K562 (cell line): ENCODE results near the gene LARP7. TPM values are rescaled to one million over a fixed set of nuclear protein-coding genes. Genes with fewer than 3 reads are reported as not detected.

Source experiments
- ATAC-seq: fragments of 200-7000 bp; cut with Tn5 transposase; 3 replicates; pipeline ENCODE4 v1.9.1; 2020; ENCODE audit warnings: moderate library complexity
- BruUV-seq: library from RNA; stranded (reverse); fragments of 400-500 nt; replicated peaks from 2 replicates; lab custom pipeline; 2021; lab: Mats Ljungman, UMichigan
- CTCF ChIA-PET: fragments of 300-600 bp; formaldehyde crosslinking; extraction: SDS; loops from one replicate; lab custom pipeline; 2021; ENCODE audit warnings: low intra/inter-chr PET ratio; lab: Yijun Ruan, JAX
- POLR2A ChIA-PET: fragments of 300-600, 350-650 bp; sonication (Branson Sonifier 250); formaldehyde crosslinking; extraction: SDS; loops from one replicate; lab custom pipeline; 2021; ENCODE audit warnings: antibody characterized with exemption, inconsistent platforms; lab: Yijun Ruan, JAX
- DNase-seq, 4 experiments: peaks; one replicate each; pipeline versions ENCODE4 v3.0.0 to v3.0.0-alpha.2; 2011 to 2018; ENCODE audit warnings: low spot score in 3 of 4, mixed read lengths in 3 of 4; ENCODE audit errors: extremely low read depth in 1 of 4
- FAIRE-seq: peaks from 2 replicates; lab custom pipeline; 2011; peaks lifted over from hg19 to GRCh38; lab: Jason Lieb, UNC
- H2AFZ ChIP-seq: 2 replicates; pipeline ENCODE4 v1.6.0; 2011; ENCODE audit warnings: low read depth, low read length, control low read depth, inconsistent platforms
- H3K27ac ChIP-seq: fragments of 200-600 bp; 3 replicates; pipeline ENCODE4 v1.8.0; 2011; ENCODE audit warnings: low read depth, mild to moderate bottlenecking, control low read depth, inconsistent platforms, low read length, moderate library complexity, mixed read lengths; ENCODE audit errors: extremely low read depth
- H3K27me3 ChIP-seq, 2 experiments: fragments of 300-600 bp in 1 of 2; 2 replicates in 1 of 2; 3 replicates in 1 of 2; pipeline versions ENCODE4 v1.6.0 to v1.8.0; 2011; ENCODE audit warnings: inconsistent platforms in 2 of 2, low read length in 2 of 2, mild to moderate bottlenecking in 1 of 2, mixed read lengths in 1 of 2, moderate library complexity in 1 of 2; ENCODE audit not compliant: control insufficient read depth in 2 of 2, insufficient read depth in 2 of 2
- H3K36me3 ChIP-seq: fragments of 300-600 bp; 3 replicates; pipeline ENCODE4 v1.8.0; 2011; ENCODE audit warnings: mild to moderate bottlenecking, low read length, inconsistent platforms; ENCODE audit not compliant: control insufficient read depth, insufficient read depth
- H3K4me1 ChIP-seq, 2 experiments: fragments of 200-600 bp in 1 of 2; replicated peaks in 1 of 2; 2 replicates in 1 of 2; 3 replicates in 1 of 2; pipeline versions ENCODE4 v1.5.1 to v1.8.0; 2011; ENCODE audit warnings: inconsistent platforms in 2 of 2, low read length in 2 of 2, mild to moderate bottlenecking in 1 of 2, mixed read lengths in 1 of 2, moderate library complexity in 1 of 2; ENCODE audit not compliant: control insufficient read depth in 2 of 2, insufficient read depth in 2 of 2
- H3K4me2 ChIP-seq: 2 replicates; pipeline ENCODE4 v1.6.1; 2011; ENCODE audit warnings: low read length, control low read depth, inconsistent platforms, mixed read lengths; ENCODE audit not compliant: insufficient read depth
- H3K4me3 ChIP-seq: fragments of 200-600 bp; sonication (generic), shearing (Covaris generic); 2 replicates; pipeline ENCODE4 v1.5.1; 2016; ENCODE audit warnings: control low read depth, inconsistent platforms
- H3K79me2 ChIP-seq: fragments of 200-600 bp; 3 replicates; pipeline ENCODE4 v1.8.0; 2011; ENCODE audit warnings: low read length, inconsistent platforms; ENCODE audit not compliant: control insufficient read depth, insufficient read depth
- H3K9ac ChIP-seq, 2 experiments: 2 replicates each; pipeline versions ENCODE4 v1.6.0 to v1.6.1; 2011; ENCODE audit warnings: low read depth in 2 of 2, low read length in 2 of 2, control low read depth in 1 of 2, inconsistent platforms in 1 of 2, mild to moderate bottlenecking in 1 of 2, mixed read lengths in 1 of 2; ENCODE audit not compliant: insufficient read depth in 1 of 2
- H3K9me1 ChIP-seq: one replicate; pipeline ENCODE4 v1.6.0; 2011; ENCODE audit warnings: inconsistent platforms, mild to moderate bottlenecking, low read length, moderate library complexity; ENCODE audit not compliant: control insufficient read depth, insufficient read depth
- H3K9me3 ChIP-seq: replicated peaks from 2 replicates; pipeline ENCODE4 v1.5.1; 2011; ENCODE audit warnings: low read depth, low read length, inconsistent platforms; ENCODE audit not compliant: control insufficient read depth, insufficient read depth
- H4K20me1 ChIP-seq: replicated peaks from 2 replicates; pipeline ENCODE4 v1.6.1; 2011; ENCODE audit warnings: low read length, inconsistent platforms, mixed read lengths; ENCODE audit not compliant: control insufficient read depth, insufficient read depth
- BRCA1 ChIP-seq, 2 experiments: fragments of 450-650 bp in 1 of 2; sonication (generic) in 1 of 2; formaldehyde crosslinking in 1 of 2; IDR thresholded peaks; 2 replicates each; pipeline versions ENCODE4 v1.5.0 to v1.6.1; 2017 to 2020; ENCODE audit warnings: mild to moderate bottlenecking in 1 of 2, missing genetic modification reagents in 1 of 2
- CBX5 ChIP-seq: IDR thresholded peaks from 2 replicates; pipeline ENCODE4 v1.6.1; 2014; ENCODE audit warnings: low read depth, borderline replicate concordance
- CGGBP1 ChIP-seq: fragments of 250-450 bp; sonication (Bioruptor Pico); IDR thresholded peaks from 2 replicates; pipeline ENCODE4 v1.9.0; 2021; ENCODE audit warnings: mild to moderate bottlenecking
- KAT2B ChIP-seq: IDR thresholded peaks from one replicate; pipeline ENCODE4 v1.6.1; 2012; ENCODE audit warnings: low read depth, mild to moderate bottlenecking, control low read depth, inconsistent platforms, low read length, moderate library complexity
- LCOR ChIP-seq: sonication (generic); formaldehyde crosslinking; IDR thresholded peaks from 2 replicates; pipeline ENCODE4 v1.8.0; 2022; ENCODE audit warnings: mild to moderate bottlenecking, missing genetic modification reagents
- NBN ChIP-seq: fragments of 450-650 bp; IDR thresholded peaks from 2 replicates; pipeline ENCODE4 v1.6.1; 2016; ENCODE audit warnings: low read depth, mild to moderate bottlenecking
- NR1H2 ChIP-seq: sonication (generic); formaldehyde crosslinking; IDR thresholded peaks from 2 replicates; pipeline ENCODE4 v1.4.0; 2020; ENCODE audit warnings: mild to moderate bottlenecking, missing genetic modification reagents
- OTX1 ChIP-seq: fragments of 450-650 bp; formaldehyde crosslinking; IDR thresholded peaks from 2 replicates; pipeline ENCODE4 v1.4.0; 2022; ENCODE audit warnings: mild to moderate bottlenecking
- POLR3A ChIP-seq: IDR thresholded peaks from 2 replicates; pipeline ENCODE4 v1.6.1; 2011; ENCODE audit warnings: borderline replicate concordance, mild to moderate bottlenecking, moderate library complexity; ENCODE audit not compliant: insufficient read length, insufficient read depth; ENCODE audit errors: extremely low read depth
- RB1 ChIP-seq: fragments of 450-650 bp; IDR thresholded peaks from 2 replicates; pipeline ENCODE4 v1.6.1; 2017; ENCODE audit warnings: low read depth, mild to moderate bottlenecking
- RBM17 ChIP-seq: fragments of 200-400 bp; formaldehyde crosslinking; IDR thresholded peaks from 2 replicates; pipeline ENCODE4 v1.6.1; 2017; ENCODE audit warnings: low read depth, mild to moderate bottlenecking, low read length, borderline replicate concordance
- SAFB2 ChIP-seq: fragments of 200-400 bp; formaldehyde crosslinking; IDR thresholded peaks from 2 replicates; pipeline ENCODE4 v1.6.1; 2018; ENCODE audit warnings: borderline replicate concordance, low read length, low read depth, moderate library complexity; ENCODE audit not compliant: severe bottlenecking
- WHSC1 ChIP-seq: IDR thresholded peaks from one replicate; pipeline ENCODE4 v1.6.1; 2012; ENCODE audit warnings: low read length, control low read depth, inconsistent platforms
- ZFP30 ChIP-seq: fragments of 250-450 bp; sonication (Bioruptor Pico); IDR thresholded peaks from 2 replicates; pipeline ENCODE4 v1.8.0; 2022; ENCODE audit warnings: moderate library complexity, mild to moderate bottlenecking, inconsistent platforms, borderline replicate concordance
- ZNF347 ChIP-seq: fragments of 450-650 bp; formaldehyde crosslinking; IDR thresholded peaks from 2 replicates; pipeline ENCODE4 v1.4.0; 2020; ENCODE audit warnings: low read depth, mild to moderate bottlenecking, moderate library complexity
- ZNF431 ChIP-seq: sonication (generic); formaldehyde crosslinking; IDR thresholded peaks from 2 replicates; pipeline ENCODE4 v1.8.0; 2022; ENCODE audit warnings: mild to moderate bottlenecking, missing genetic modification reagents
- ZNF57 ChIP-seq: fragments of 450-650 bp; formaldehyde crosslinking; IDR thresholded peaks from 2 replicates; pipeline ENCODE4 v1.4.0; 2020; ENCODE audit warnings: mild to moderate bottlenecking, moderate library complexity
- ZSCAN32 ChIP-seq: fragments of 450-650 bp; formaldehyde crosslinking; IDR thresholded peaks from 2 replicates; pipeline ENCODE4 v1.4.0; 2020; ENCODE audit warnings: mild to moderate bottlenecking, moderate library complexity
- in situ Hi-C: fragments of 300-500 bp; cut with MboI; formaldehyde crosslinking; loops from 4 replicates; pipeline ENCODE4 v1.15.0; 2018; ENCODE audit warnings: inconsistent platforms, mixed read lengths
- intact Hi-C: fragments of 100-400 bp; cut with micrococcal nuclease; formaldehyde crosslinking; loops from 2 replicates; pipeline ENCODE4 v1.14.2; 2022
- polyA plus RNA-seq, 8 experiments: library from polyadenylated mRNA; depleted of rRNA in 4 of 8; stranded (reverse) in 5 of 8; unstranded in 3 of 8; fragments of >200 nt; fragmentation: Nextera tagmentation in 2 of 8; fragmentation: Illumina TruSeq in 1 of 8; extraction: Ambion mirVana in 2 of 8; extraction: Trizol in 1 of 8; gene quantifications; 2 replicates each; pipeline versions ENCODE4 v1.2.1 to v1.2.3, GENCODE V29; 2011 to 2014; ENCODE audit warnings: inconsistent platforms in 1 of 8, missing spikeins in 1 of 8
- total RNA-seq, 7 experiments: library from RNA; depleted of rRNA in 6 of 7; stranded (reverse); fragments of >200 nt in 6 of 7; fragmentation: Illumina TruSeq in 2 of 7; extraction: Trizol in 2 of 7; gene quantifications; 2 replicates each; pipeline versions ENCODE4 v1.2.1 to v1.2.3, GENCODE V29; 2011 to 2021; ENCODE audit warnings: low replicate concordance in 1 of 7

LARP7 gene
- total and polyA plus RNA-seq, 9 of the 15 experiments (the other 6 are each of a cell fraction or from before 2014, with no cell fraction given) = 30.1 to 76.9 (median 56.0) TPM

GRCh38 chr4:112651641-112652040 lies 14.7 kb downstream of the LARP7 start:
- POLR2A ChIA-PET = interaction anchor here (1.1 kb wide), 1 partner anchor 10 kb away, joined by 4 read pairs; no protein-coding TSS in a partner anchor
- no peak for FAIRE-seq

More at GRCh38 chr4:112651641-112652040, 14.7 kb downstream of the LARP7 start:
- in situ Hi-C loops = no loop called here
- Histone ChIP-seq H3K36me3 (peaks cover 76% of the 10 kb centered on the region), H3K4me1 (no peaks in the 10 kb centered on the region), H4K20me1 (no peaks in the 10 kb centered on the region), H3K4me2 (no peak overlapping the region), H2AFZ (no peak overlapping the region), H3K27me3 (no peaks in the 10 kb centered on the region), H3K9ac (no peak overlapping the region), H3K4me3 (no peak overlapping the region), H3K27ac (no peak overlapping the region), H3K9me3 (no peaks in the 10 kb centered on the region), H3K79me2 (no peaks in the 10 kb centered on the region), H3K9me1 (no peaks in the 10 kb centered on the region)
- TF ChIP-seq NBN = no peak
- TF ChIP-seq SAFB2 = no peak
- TF ChIP-seq ZFP30 (CRISPR knock-in tag) = no peak
- TF ChIP-seq ZNF57 = no peak
- no peak for TF ChIP-seq ZNF431 (CRISPR knock-in tag)
- no peak for TF ChIP-seq LCOR (CRISPR knock-in tag)
- TF ChIP-seq OTX1 (CRISPR knock-in tag) = no peak
- TF ChIP-seq NR1H2 = no peak
- no peak for TF ChIP-seq KAT2B
- no peak for TF ChIP-seq BRCA1 (IDR thresholded peaks at IDR 0.05)
- TF ChIP-seq BRCA1 (CRISPR knock-in tag; IDR thresholded peaks at IDR 0.05) = no peak
- no peak for TF ChIP-seq POLR3A
- no peak for TF ChIP-seq WHSC1
- TF ChIP-seq ZSCAN32 (CRISPR knock-in tag) = no peak
- TF ChIP-seq CGGBP1 (CRISPR knock-in tag) = no peak
- no peak for TF ChIP-seq CBX5
- no peak for TF ChIP-seq RBM17
- TF ChIP-seq ZNF347 = no peak
- TF ChIP-seq RB1 = no peak
- intact Hi-C loops = no loop called here
- CTCF ChIA-PET = no interaction called here
- no TSS peak for BruUV-seq
- DNase-seq (no peak), ATAC-seq (no peak)
